T-helper 22 cell (primary cell): Measurements from ENCODE around the gene CDC42BPA.

Experiments used
- DNase-seq: peaks from one replicate; pipeline ENCODE4 v3.0.0-alpha.2; 2020; ENCODE audit warnings: low read depth

The CDC42BPA gene

GRCh38 chr1:226943927-226944326 lies 374.4 kb downstream of the CDC42BPA start:
- no peak for DNase-seq

- no peak for DNase-seq
Measured at GRCh38 chr1:226943156-226943555, 375.1 kb downstream of the CDC42BPA start.

GRCh38 chr1:226942392-226942791 lies 375.9 kb downstream of the CDC42BPA start:
- no peak for DNase-seq

- no peak for DNase-seq
Measured at GRCh38 chr1:226940806-226941067, 377.6 kb downstream of the CDC42BPA start.

GRCh38 chr1:226940029-226940805 lies 378.1 kb downstream of the CDC42BPA start, which contains the start of gene COQ8A:
Gene COQ8A, plus strand, starts transcription at chr1:226940294. Its CDS starts 21,092 bp downstream, at chr1:226961386.
- peak; percentile 99 for DNase-seq
